Ecto neural progenitor cell (in vitro differentiated cells): Measurements from ENCODE around the gene NEGR1.

ENCODE experiments used
- DNase-seq: peaks from one replicate; pipeline ENCODE4 v3.0.0-alpha.2; 2018; ENCODE audit warnings: low spot score

NEGR1 gene

DNA sequence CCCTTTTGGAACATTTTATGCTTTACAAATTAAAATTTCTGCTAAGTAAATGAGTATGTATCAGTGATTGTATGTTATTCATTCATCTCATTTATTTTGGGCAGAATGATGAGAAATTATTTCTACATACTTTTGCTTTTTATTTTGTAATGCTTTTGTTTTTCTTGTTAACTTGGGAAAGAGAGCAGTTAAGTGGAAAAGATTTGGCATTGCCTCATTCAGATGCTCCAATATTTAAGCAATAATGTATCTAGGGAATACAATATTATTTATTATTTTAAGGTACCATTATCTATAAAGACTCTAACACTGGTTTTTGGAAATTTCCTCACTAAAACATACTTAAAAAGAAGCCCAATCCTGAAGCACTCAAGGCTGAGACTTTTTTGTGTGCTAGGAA lies 431.8 kb downstream of the NEGR1 start:
- DNase-seq, result no peak

DNA sequence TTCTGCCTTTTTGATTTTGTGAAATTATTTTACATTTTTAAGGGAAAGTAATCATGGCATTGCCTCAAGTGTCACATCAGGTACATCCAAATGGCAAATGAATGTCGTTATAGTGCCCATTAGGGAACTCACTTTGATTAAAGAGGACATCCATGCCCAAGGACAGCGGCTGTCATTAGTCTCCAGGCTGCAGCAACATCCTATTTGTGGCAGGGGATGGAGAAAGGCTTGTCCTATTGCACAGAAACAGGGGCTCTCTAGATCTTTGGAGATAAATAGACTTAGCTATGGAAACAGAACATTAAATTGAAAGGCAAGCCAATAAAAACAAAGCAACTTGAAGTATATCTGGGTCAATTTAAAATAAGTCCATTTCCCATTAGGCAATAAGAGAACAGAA lies 439.3 kb downstream of the NEGR1 start:
- DNase-seq, result no peak

DNA sequence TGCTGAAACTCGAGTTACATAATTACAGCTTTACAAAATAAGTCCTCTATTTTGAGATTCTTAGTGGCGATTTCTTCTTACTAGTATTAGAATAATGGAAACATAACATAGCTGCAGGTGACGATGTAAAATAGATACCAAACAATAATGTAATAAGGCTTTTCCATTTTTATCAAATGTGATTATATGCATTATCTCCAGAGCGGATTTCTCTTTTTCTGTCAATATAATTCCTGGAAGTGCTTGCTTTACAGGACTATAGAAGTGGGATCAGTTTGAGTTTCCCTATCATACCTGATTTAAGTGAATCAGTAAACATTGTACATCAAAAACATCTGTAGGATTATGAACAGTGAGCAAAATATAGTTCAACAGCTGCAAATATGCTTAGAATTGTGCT lies 442.5 kb downstream of the NEGR1 start:
- no peak for DNase-seq

DNA sequence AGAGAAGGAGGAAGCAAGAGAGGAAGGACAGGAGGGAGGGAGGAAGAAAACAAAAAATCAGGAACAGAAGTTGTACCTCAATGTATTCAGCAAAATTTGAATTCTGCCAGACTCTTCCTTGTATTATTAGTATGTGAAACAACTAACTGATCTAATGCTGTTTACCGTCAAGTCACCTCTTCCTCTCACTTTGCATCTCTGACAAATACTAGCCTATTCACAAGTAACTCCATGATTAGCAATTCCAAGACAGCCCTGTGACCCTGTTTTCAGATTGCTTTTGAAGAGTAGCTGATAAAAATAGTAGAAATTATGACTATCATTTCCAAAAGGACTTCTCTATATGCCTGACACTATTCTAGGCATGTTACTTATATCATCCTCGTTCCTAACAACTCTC lies 445.4 kb downstream of the NEGR1 start:
- no peak for DNase-seq

DNA sequence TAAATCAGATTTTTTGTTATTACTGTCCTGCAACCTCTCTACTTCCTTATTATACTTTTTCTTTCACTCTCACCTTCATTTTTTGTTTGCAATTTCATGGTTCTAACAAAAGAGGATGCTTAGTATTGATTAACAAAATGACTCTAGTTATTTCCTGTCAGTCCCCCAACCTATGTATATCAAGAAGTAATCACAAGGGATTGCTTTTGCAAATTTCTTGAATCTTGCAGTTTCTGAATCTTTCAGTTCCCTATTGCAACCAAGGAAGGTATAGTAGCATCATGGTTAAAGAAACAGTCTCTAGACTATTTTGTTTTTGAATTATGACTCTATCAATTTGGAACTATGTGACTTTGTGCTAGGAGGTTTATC lies 446.9 kb downstream of the NEGR1 start:
- DNase-seq, result no peak

DNA sequence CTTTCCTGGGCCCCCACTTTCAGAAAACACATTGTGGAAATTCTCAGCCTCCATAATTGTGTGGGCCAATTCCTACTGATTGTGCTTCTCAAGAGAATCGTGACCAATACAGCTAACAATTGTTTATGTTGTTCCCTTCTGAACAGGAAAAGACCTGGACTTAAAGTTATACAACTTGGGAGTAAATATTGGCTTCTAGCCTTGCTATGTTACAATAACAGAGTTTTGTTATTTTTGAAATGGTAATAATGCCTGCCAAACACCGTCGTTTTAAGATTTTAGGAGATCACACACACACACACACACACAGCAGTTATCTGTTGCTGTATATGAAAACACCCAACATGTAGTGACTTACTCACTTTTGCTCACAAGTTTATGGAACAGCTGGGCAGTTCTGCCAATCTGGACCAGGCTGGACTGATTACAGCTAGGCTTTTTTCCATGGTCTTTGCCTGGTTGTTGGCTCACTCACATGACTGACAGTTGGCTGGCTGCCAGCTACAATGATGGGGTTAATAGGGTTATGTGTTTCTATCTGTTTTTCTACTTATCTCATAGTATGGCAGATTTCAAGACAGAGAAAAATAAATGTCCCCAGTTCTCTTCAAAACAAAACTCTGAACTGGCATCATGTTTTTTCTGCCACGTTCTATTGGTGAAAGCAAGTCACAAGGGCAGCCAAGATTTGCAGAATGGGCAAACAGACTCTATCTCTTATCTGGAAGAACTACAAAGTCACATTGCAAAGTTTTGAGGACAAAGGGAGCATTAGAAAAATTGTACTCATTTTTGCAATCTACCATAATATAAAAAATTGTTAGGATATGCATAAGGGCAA lies 447.5 kb downstream of the NEGR1 start:
- no peak for DNase-seq

DNA sequence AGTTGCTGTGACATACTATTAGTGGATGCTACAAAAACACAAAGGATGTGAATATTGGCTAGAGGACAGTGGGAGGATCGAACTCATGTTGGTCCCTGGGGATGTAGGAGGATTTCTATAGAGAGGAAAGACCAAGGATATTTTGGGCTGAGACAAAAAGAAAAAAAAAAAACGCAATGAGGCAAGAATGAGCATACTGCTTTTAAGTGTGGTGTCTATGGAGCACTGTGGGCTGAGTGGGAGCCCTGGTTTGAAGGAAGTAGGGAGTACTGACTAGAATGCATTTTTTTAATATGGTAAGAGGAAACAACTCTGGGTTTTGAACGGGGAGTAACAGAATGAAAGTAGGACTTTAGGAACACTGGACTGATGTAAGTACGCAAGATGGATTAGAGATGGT lies 450.7 kb downstream of the NEGR1 start:
- no peak for DNase-seq

DNA sequence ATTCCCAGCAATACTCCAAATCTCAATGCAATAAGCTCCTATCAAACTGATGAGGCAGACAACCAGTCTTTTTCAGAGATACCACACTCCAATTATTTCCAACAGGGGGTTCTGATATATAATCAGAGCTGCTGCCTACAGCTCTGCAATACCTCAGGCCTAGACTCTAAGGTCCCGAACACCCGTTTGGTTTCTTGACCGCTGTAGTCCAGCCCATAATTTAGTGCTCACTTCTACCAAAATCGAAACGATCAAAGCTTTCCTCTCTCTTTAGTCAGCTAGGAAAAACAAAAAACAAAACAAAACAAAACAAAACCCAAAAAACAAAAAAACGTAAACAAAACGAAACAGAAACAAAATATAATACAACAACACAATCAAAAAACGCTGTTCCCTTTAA lies 453.0 kb downstream of the NEGR1 start:
- no peak for DNase-seq

DNA sequence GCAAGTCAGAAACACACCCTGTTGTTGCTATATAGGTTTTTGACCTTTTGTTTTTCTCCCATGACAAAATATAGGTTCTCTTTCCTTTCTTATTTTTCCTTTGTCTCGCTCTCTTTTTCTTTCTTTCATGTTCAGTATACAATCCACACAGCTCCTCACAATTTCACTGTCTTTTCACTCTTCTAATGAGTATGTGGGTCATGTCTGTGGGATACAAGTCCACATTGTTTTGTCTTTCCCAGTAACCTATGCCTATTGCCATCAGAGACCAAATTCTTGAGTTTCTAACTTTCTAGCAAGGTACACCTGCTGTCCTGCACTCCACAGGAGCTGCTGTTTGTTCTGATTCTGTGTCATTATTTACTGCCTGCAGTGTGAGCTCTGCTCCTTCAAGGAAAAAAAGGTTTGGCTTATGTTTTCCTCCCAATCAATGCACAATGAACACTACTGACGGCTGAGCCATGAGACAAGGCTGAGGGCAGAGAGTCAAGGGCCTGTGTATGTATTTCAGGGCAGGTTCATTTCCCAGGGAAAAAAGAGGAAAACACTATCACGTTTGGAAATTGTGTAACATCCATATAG lies 453.8 kb downstream of the NEGR1 start:
- no peak for DNase-seq

DNA sequence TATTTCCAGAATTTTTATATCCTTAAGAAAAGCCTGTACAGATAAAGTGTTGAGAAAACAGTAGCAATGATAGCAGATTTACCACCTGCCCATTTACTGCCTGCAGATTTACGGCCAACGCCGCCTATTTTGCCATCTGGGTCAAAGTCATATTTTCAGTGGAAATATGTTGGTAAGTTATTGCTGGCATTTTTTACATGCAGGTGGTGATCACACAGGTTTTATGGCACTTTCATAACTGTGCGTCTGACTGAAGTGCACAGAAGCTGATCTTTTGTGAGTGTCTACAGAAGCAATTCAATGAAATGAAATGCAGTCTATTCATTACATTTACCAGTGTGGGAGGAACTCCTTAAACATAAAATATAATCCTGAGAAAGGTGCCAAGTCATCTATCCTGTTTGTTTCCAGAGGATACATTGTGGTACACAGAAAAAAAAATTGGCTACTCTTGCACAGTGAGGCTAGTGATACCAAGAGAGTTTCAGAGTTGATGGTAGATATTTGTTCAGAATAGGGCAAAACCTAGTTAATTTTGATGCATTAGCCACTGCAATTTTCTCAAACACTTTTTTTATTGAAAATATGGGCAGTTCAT lies 458.5 kb downstream of the NEGR1 start:
- no peak for DNase-seq

DNA sequence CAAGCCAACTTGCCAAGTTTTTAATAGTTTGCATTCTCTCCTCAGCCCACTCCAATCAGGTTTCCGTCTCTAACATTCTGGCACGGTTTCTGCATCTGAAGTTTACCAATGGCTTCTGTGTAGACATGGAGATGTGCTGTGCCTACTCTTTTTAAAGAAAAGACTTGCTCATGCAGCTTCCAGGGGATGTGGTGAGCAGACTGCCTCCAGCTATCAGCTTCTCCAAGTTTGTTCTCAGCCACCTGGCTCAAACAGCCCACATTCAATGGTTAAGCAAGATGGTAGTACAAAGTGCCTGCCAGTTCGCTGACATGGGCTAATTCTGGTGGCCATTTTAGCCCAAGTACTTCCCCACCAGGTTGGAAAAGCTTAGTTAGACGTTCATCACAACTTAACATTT lies 465.3 kb downstream of the NEGR1 start:
- no peak for DNase-seq

DNA sequence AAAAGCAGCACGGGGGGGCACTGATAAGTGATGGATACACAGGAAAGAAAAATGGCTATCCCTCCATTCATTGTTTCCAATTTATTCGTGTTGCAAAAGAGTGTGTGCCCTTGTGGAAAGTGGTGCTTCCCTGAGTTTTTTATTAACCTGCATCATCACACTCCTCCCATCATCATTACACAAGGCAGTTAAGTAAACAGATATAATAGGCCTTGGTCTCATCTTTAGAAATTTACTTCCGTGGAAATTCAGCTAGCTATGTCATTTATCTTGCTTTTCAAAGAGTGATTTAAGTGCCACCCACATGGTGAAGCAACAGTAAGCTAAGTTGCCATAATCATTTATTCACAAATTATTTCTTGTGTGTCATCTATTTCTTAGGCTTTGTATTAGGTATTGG lies 473.3 kb downstream of the NEGR1 start:
- DNase-seq, result no peak

DNA sequence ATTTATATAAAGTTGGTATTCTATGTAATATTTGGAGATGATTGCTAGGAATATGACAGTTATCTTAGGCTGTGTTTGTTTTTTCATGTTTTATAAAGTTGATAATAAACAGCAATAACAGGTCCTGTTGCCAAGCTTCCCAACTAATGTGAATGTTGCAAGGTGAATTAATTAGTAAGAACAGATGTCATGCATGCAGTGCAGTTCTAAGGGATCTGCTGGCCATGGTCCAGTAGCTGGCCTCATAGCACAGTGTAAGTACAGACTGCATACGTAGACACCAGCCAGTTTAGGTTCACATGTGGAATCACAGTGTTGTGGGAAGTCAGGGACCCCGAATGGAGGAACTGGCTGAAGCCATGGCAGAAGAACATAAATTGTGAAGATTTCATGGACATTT lies 478.2 kb downstream of the NEGR1 start:
- no peak for DNase-seq

DNA sequence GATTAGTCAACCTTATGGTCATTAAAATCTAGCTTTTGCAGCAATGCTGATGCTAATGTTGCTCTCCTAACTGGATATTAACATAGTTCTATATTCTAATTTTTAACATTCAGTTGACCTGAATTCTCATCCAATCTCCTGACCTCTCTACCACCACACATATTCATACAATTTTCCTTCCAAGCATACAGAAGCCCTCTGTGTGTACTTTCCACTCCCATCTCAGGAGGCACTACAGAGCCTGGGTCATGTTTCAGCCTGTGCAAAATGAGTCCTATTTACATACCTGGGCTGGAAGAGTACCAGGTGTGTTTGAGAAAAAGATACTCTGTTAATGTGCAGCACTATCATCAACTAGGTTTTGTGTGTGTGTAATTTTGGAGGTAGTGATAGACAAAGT lies 486.3 kb downstream of the NEGR1 start:
- DNase-seq, result no peak

DNA sequence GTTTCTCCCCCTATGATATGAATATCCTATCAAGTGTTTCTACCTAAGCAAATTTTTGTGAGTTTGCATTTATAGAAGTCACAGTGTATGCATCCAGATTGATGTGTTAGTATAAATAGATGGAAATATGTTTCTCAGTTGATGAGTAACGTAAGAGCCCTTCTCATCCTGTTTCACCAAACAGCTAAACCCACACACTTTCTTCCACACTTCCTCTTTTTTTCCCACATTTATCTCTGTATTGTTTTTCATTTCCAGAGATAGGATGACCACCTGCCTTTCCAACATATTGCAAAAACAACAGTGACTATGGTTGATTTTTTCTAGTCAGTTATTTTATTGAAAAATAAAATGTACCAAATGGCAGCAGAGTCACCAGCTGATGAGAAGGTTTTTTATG lies 490.1 kb downstream of the NEGR1 start:
- DNase-seq, result no peak

DNA sequence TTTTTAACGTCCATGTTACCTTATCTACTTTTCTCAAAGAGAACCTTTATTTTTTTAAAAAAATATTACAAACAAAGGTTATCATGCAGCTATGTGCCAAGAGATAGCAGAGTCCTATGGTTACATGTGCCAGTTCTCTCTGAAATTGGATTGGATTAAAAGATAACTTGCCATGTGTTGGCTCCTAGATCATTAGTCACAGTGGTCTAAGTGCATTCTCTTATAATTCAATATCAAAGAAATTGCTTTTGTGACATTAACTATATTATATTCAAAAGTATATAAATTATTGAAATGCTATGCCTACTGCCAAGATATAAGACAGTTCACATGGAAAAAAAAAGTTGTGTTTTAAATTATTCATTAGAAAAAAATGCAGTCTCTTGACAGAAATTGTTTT lies 494.2 kb downstream of the NEGR1 start:
- DNase-seq, result no peak

DNA sequence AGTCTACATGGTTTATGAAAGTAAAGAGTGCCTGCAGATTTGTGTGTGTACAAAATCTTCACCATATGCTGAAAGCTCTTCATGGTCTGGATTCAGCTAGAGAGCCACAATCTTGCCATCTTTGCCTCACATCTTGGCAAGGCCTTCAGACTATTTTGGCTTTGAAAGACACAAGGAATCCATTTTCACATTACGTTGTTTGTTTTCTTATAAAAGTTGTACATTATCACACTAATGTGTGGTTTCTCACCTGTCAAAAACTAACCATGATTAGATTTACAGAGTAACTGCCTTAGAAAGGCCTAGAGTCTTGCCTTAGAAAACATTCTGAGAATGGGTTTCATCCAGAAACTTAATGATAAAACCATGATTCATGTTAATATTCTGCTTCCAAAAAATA lies 494.6 kb downstream of the NEGR1 start:
- DNase-seq, result no peak

DNA sequence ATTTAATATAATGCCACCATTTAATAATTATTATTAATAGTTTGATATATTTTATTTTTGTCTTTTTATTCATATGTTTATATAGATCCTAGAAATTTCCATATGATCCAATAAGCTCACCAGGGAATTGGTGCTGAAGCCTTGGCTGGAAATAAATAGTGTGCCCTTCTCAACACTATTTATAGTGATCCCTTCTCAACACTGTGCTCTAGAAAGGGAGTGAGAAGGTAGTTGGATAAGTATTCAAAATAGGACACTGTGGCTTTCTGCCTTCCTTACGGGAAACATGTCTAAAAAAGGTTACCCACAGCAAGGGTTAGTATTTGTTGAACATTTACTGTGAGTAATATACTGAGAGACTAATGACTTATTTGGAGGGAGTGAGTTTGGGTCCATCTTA lies 496.1 kb downstream of the NEGR1 start:
- no peak for DNase-seq

DNA sequence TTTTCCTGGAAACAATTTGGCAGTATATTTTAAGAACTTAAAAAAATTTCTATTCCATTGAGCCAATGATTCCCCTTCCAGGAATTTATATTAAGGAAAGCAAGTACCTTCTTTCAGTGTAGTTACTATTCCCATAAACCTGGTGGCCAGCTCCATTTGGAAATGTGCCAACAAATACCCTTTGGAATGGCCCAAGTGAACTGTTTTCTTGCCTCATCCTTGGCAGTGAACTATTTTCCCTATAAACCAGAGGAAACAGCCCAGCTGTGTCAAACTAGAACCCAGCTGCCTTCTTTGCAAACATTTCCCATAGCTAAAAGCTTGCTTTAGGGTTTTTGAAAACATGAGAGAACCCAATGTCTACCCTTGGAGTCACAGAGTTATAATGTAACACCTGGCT lies 496.9 kb downstream of the NEGR1 start:
- DNase-seq, result no peak

DNA sequence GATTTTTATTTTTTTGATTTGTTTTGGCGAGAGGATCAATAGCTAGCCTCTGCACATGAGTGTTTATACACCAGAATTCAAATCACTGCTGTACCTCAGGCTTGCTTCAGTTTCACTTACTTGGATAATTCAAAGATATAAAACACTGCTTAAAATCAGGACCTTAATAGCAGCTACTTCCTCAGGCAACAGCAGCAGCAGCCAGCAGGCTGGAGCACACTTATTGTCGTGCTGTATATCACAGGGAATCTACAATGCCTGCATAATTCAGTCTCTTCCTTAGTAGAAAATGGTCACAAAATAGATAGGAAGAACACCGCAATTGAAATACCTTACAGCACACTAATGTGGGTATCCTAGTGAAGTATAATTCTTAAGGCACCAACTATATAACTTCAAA lies 497.3 kb downstream of the NEGR1 start:
- no peak for DNase-seq

DNA sequence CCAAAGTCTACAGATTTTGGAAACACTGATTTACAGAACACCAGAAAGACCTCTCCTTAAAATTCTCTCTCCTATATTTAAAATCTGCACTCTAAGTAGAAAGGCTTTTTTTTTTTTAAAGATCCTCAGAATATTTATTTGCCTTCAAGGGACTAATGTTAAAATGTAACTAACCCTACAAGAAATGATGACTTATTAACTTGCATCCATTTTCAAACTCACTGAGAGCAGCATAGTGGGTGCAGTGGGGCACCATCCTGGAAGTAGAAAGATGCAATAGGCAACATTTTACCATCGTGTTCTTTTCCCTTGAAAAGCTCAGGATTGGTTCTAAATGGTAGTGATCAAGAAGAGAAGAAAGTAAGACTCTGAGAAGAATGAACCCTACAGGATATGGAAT lies 498.1 kb downstream of the NEGR1 start:
- DNase-seq, result no peak

DNA sequence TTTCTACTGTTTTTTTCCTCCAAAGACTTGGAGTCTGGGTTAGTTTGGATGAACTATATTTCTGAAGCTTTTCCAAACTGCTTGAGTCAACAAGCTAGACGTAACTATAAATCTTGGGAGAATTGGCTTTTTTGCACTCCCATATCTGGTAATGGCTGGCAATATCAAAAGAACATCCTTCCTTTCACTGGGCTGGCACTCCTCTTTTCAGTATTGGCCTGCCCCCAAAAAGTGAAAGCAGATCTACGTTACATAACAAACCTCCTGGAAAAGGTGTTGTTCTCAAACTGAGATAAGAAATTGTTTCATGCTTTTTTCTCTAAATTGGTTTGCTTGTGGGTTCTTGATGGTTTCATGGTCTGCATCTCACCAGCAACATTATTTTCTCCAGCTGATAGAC lies 499.3 kb downstream of the NEGR1 start:
- DNase-seq, result no peak

DNA sequence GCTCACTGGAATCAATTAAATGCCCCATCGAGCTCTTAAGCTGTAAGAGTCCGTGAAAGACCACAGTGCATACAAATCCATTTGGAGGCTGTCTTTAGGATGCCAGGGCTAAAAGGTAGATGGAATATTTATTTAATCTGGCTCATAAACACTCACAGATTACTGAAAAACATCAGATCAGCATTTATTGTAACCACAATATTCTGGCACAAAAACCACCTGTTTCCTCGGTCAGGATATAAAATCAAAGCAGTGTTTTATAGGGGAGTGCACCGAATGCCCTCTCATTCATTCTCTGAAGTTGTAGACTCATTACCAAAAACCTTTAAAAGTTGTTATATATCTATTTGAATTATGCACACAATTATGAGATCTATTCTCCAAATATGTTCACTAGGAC lies 500.9 kb downstream of the NEGR1 start:
- no peak for DNase-seq

DNA sequence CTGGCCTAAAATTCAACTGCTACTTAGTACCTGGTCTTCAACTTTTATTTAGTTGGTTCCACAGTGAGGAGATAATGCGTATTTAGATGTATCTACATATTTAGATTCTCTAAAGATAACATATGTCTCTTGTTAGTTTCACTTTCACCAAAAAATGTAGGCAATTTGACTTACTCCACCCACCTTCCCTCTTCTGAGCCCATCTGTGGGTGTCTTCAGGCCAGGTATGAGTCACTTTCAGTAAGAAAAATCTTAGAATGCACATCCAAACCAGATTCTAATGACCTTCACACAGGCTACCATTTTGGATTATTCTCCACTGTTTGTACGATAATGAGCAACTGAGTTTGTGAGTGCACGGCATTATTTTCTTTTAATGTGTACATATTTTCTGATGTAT lies 501.7 kb downstream of the NEGR1 start:
- DNase-seq, result no peak
